ENCODE data around the gene SLC5A12. TPM values are rescaled to one million over a fixed set of nuclear protein-coding genes. Genes with fewer than 3 reads are reported as not detected.

SLC5A12 gene
- polyA plus RNA-seq, 4 donors, result 34.7 to 63.3 (median 52.8) TPM

- DNase-seq (ENCODE audit: low read depth in 4 of 4, low spot score in 2 of 4), result no peak
Observed at GRCh38 chr11:26726960-26727359, 5.1 kb upstream of the SLC5A12 start.

DNA sequence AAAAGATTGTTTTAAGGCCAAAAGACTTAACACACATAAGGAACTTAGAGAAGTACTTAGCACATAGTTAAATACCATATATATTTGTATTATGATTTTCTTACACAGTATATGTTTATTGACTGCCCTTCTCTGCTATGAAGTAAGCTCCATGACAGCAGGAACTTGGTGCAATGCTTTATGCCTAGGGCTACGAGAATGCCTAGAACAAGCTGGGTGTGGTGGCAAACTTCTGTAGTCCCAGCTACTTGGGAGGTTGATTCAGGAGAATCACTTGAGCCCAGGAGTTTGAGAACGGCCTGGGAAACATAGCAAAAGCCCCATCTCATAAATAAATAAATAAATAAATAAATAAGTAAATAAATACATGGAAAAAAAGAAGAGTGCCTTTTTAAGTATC is 1.9 kb downstream of the SLC5A12 start:
- no peak for DNase-seq (ENCODE audit: low read depth in 4 of 4, low spot score in 2 of 4)

GRCh38 chr11:26719289-26719973 is 2.4 kb downstream of the SLC5A12 start:
- DNase-seq (ENCODE audit: low read depth in 4 of 4, low spot score in 2 of 4), result no peak

GRCh38 chr11:26717771-26718170 is 4.1 kb downstream of the SLC5A12 start:
- no peak for DNase-seq (ENCODE audit: low read depth in 4 of 4, low spot score in 2 of 4)

DNA sequence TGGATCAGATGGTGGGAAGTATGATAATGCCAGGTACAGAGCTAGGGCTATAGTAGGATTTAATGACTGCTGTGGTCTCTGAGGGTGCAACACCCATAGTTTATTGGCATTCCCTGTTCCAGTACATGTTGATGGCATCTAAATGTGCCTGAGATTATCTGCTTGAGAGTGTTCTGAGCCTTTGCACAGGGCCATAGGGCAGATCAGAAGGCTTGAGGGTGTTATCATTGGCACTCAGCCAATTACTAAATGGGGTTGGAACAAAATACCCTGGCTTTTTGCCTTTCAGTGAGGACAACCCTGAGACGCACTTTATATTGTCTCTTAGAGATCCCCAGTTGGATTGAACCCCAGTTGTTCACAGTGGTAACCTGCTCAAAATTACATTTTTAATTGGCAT is 6.7 kb downstream of the SLC5A12 start:
- DNase-seq (ENCODE audit: low read depth in 4 of 4, low spot score in 2 of 4), result no peak

DNA sequence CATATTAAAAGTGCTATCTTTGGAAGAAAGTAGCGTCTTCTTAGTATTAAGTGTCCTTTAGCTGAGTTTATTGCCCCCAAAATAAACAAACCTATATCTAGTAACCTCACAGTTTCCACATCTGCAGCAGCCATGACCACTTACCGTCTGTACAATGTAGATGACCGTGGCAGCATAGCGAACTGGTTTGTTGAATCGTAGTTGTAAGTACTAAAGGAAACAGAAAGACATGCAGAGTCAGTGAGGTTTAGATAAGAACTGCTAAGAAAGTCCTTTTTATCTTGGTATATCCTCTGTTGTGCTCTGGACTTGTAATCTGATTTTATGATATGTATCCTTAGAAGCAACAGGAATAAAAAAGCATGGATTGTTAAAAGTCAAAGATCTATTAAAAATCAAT is 9.4 kb downstream of the SLC5A12 start:
- DNase-seq (ENCODE audit: low read depth in 4 of 4, low spot score in 2 of 4), result no peak

GRCh38 chr11:26710489-26710888 is 11.4 kb downstream of the SLC5A12 start:
- no peak for DNase-seq (ENCODE audit: low read depth in 4 of 4, low spot score in 2 of 4)

DNA sequence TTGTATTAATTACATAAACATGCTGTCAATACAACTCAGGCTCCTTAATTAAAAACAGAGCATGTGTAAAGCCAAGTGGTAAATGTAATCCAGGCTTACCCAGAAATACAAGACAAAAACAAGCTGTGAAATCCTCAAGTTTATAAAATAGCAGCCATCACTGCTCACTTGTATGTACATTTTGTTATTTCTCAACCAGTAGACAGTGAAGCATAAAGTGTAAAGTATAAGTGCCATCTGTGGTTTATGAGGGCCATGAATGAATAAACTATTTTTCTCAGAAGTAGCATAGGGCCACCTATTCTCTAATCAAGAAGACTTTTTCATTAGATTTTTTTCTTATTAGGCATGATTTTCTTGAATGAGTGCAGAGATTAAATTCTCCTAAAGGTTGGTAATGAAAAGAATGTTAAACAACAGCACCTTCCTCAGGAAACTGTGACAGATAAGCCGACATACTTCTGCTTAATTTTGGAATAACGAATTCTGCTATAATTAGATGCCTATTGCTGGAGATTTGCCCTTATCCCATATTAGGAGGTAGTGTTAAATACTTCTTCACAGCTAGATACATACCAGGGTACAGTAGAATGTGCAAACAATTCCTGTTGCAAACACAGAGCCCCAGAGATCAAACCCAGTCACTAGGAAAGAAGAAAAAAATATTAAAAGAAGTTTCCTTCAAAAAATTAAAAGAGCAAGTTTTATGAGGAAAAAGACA is 13.0 kb downstream of the SLC5A12 start:
- DNase-seq (ENCODE audit: low read depth in 4 of 4, low spot score in 2 of 4), result no peak

DNA sequence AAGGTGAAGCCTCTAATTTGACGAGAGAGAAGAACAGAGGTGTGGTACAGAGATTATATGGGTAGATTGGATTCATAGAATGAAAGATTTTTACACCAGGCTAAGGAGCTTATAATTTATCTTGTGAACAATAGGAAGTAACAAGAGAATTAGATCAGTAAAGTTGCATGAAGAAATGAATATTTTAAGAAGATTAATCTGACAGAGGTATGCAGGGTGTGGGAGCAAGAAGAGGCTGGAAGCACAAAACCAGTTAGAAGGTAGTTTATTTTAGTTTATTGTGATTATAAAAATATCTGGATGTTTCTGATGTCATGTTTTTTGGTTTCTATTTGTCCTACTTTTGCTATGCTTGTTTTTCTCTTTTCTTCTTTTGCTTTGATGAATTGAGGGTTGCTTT is 15.7 kb downstream of the SLC5A12 start:
- DNase-seq (ENCODE audit: low read depth in 4 of 4, low spot score in 2 of 4), result no peak

DNA sequence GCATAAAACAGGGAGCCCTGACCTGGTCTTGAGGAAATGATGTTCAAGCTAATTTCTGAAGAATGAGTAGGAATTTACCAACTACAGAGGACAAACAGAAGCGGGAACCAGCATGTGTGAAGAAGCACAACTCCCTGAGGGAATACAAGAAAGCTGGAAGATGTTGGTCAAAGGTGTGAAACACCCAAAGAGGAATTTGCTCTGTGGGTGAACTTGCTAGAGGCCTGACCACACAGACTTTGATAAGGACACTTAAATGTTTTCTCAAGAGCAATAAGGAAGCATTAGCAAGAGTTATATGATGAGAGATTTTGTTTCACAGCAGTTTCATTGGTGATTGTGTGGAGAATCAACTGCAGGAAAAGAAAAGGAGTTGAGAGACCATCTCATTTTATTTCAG is 17.6 kb downstream of the SLC5A12 start:
- no peak for DNase-seq (ENCODE audit: low read depth in 4 of 4, low spot score in 2 of 4)

GRCh38 chr11:26703411-26704191 is 18.3 kb downstream of the SLC5A12 start:
- no peak for DNase-seq (ENCODE audit: low read depth in 4 of 4, low spot score in 2 of 4)

DNA sequence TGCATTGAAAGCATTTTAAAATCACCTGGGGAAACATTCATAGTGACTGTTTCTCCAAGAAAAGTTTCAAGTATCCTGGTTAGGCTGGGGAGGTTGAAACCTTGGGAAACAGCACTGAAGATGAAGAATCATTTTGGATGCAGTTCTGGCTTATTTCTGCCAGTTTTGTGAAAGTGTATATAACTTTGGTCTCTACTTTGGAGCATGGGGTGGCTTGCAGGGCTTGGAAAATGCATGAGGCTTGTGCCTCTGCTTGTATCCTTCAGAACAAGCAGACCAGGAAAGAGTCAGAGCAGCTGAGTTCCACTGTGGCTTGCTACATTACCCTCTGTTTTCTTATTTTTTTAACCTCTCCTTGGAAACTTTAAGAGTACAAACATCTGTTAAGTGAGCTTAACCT is 19.5 kb downstream of the SLC5A12 start:
- DNase-seq (ENCODE audit: low read depth in 4 of 4, low spot score in 2 of 4), result peak in 2 of 4 donors; percentile 14 to 19

DNA sequence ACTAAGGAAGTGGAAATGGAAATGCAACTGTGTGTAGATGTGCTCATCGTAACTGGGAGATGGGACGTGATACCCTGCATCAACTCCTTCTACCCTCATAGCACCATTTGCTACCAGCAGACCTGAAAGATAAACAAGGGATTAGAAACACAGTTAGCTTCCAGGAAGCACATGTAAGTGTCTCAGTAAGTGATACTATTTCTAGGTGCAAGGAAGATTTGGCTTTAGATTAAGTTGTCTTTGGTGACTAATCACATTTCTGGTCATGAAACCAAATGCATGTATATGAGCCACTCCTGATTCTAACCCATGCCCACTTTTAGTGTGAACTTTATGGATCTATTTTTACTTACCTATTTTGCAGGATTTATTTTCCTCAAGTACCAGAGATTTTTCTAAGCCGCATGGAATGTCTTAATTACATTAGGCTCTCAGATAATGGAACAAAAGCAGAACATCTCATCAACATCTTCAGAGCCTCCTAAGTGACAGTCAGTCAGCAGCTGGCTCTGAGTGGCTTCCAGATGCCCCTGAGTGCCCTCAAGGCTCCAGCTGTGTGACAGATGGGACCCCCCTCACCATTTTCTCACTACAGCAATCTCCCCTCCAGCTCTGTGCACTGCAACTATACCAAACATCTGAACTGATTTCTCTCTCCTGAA is 21.2 kb downstream of the SLC5A12 start:
- no peak for DNase-seq (ENCODE audit: low read depth in 4 of 4, low spot score in 2 of 4)

- no peak for DNase-seq (ENCODE audit: low read depth in 4 of 4, low spot score in 2 of 4)
Observed at GRCh38 chr11:26698224-26698623, 23.6 kb downstream of the SLC5A12 start.

DNA sequence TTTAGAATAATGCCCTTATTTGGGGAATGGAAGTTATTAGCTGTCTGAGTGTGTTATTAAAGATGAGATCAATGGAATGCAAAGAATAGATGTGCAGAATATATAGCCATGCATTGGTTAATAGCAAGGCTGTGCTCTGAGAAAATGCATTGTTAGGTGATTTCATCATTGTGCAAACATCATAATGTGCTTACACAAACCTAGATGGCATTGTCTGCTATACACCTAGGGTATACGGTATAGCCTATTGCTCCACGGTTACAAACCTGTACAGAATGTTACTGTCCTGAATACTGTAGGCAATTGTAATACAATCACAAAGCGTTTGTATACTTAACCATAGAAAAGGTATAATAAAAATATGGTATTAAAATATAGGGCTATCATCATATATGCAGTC is 25.5 kb downstream of the SLC5A12 start:
- no peak for DNase-seq (ENCODE audit: low read depth in 4 of 4, low spot score in 2 of 4)

GRCh38 chr11:26688701-26689100 is 33.2 kb downstream of the SLC5A12 start:
- DNase-seq (ENCODE audit: low read depth in 4 of 4, low spot score in 2 of 4), result no peak

GRCh38 chr11:26687351-26687750 is 34.5 kb downstream of the SLC5A12 start:
- DNase-seq (ENCODE audit: low read depth in 4 of 4, low spot score in 2 of 4), result no peak

DNA sequence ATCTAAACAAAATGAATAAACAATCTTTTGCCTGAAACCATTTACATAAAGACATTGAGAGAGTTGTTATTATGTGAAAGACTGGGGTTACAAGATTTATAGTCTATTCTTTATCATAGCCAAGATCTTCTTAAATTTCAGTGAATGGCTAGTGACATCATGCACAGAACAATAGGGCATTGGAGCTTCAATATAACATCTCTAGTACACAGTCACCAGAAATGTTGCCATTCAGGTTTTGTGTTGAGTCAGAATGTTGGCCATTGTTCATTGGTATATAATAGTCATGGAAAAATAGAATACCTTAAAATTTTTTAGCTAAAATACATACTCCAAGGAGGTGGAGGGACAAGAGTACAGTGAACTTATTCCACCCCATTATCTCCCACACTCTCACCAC is 44.3 kb downstream of the SLC5A12 start:
- no peak for DNase-seq (ENCODE audit: low read depth in 4 of 4, low spot score in 2 of 4)

DNA sequence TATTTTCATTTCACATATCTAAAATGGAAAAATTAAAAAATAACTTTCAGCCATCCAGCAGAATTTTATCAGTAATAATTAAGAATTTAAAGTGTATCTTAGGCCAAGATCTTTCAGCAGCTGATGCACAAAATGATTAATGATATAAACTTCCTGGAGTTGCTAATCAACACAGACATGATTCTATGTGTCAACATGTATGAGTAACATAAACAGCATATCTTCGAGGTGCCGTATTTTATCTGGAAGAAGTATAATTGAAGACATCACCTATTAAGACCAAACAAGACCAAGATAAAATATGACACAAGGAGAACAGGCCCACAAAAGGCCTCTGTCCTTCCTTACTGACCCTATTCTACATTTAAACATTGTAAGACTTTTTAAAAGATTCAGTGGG is 45.2 kb downstream of the SLC5A12 start:
- DNase-seq (ENCODE audit: low read depth in 4 of 4, low spot score in 2 of 4), result no peak

DNA sequence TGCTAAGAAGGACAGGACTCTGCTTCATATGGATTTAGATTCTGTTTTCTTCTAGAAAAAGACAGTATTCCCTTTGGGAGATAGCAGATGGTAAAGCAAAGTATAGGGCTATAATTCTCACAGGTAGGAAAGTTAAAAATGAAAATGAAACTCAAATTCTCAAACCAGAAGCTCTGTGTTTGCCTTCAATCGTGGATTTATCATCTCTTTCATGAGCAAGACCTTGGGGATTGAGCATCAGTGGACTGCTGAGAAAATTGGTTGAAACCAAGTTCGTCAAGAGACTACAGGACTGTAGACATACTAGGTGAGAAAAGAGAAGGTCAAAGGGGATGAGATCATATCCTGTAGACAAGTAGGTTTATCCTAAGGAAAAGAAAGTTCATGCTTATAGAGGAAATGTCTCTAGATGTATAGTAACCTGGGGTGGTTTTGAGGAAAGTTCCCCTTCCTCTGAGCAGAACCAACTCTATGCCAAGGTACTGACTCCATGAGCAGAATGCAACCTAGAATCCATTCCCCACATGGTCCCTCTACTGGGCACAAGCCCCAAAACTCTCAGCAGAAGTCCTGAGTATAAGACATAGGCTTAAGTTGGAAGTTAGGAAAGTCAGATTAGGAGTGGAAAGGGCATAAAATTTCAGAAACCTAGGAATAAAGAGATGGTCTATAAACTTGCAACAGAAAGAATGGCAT is 46.5 kb downstream of the SLC5A12 start:
- DNase-seq (ENCODE audit: low read depth in 4 of 4, low spot score in 2 of 4), result no peak

GRCh38 chr11:26665946-26666345 is 55.9 kb downstream of the SLC5A12 start:
- DNase-seq (ENCODE audit: low read depth in 4 of 4, low spot score in 2 of 4), result no peak
